HUES64 (cell line): ENCODE data around the gene SGK1. TPM values are rescaled to one million over a fixed set of nuclear protein-coding genes. Genes with fewer than 3 reads are reported as not detected.

Source experiments
- H3K27ac ChIP-seq: 2 replicates; pipeline ENCODE4 v1.7.0; 2013; ENCODE audit warnings: low read depth, low read length, inconsistent platforms
- H3K27me3 ChIP-seq: 2 replicates; pipeline ENCODE4 v1.6.1; 2013; ENCODE audit warnings: mild to moderate bottlenecking, low read length; ENCODE audit not compliant: insufficient read depth
- H3K36me3 ChIP-seq: 2 replicates; pipeline ENCODE4 v1.6.1; 2013; ENCODE audit warnings: mild to moderate bottlenecking, low read length; ENCODE audit not compliant: insufficient read depth
- H3K4me1 ChIP-seq: 2 replicates; pipeline ENCODE4 v1.6.1; 2013; ENCODE audit warnings: mild to moderate bottlenecking, low read length, moderate library complexity; ENCODE audit not compliant: insufficient read depth
- H3K4me3 ChIP-seq: 2 replicates; pipeline ENCODE4 v1.5.1; 2013; ENCODE audit warnings: mild to moderate bottlenecking, low read length, moderate library complexity
- H3K9ac ChIP-seq: 2 replicates; pipeline ENCODE4 v1.6.1; 2013; ENCODE audit warnings: mild to moderate bottlenecking, low read depth, low read length
- H3K9me3 ChIP-seq: 2 replicates; pipeline ENCODE4 v1.6.1; 2013; ENCODE audit warnings: low read depth, low read length; ENCODE audit not compliant: insufficient read depth
- WGBS: fragments of 150-250, 120-280 bp; methylation state at CpG from one replicate; pipeline ENCODE4 v1.1.7; 2013; ENCODE audit warnings: missing lambda C conversion rate; 5-methylcytosine and 5-hydroxymethylcytosine counted together
- polyA plus RNA-seq, 2 experiments: library from polyadenylated mRNA; stranded (reverse); fragments of 50-300 nt; gene quantifications; one replicate each; pipeline ENCODE4 v1.2.3, GENCODE V29; 2013

The SGK1 gene
- polyA plus RNA-seq (2013, experiment 1 of 2): 11.6 TPM
- 8.4 TPM for polyA plus RNA-seq (2013, experiment 2 of 2)

- Histone ChIP-seq H3K9me3 (no peaks in the 10 kb centered on the region), H3K36me3 (no peaks in the 10 kb centered on the region), H3K27ac (no peak within 1 kb of the TSS), H3K4me1 (peaks cover 22% of the 10 kb centered on the region), H3K27me3 (peaks cover 21% of the 10 kb centered on the region), H3K4me3 (peak within 1 kb of the TSS; percentile 64), H3K9ac (peak within 1 kb of the TSS; percentile 42)
- under 1% methylated on average over 33 of the region's 33 CpGs for WGBS
Measured at GRCh38 chr6:134317471-134318131, at the start of gene SGK1. Gene SGK1 (minus strand): TSS chr6:134318112. CDS start chr6:134317460, 652 bp downstream.

DNA sequence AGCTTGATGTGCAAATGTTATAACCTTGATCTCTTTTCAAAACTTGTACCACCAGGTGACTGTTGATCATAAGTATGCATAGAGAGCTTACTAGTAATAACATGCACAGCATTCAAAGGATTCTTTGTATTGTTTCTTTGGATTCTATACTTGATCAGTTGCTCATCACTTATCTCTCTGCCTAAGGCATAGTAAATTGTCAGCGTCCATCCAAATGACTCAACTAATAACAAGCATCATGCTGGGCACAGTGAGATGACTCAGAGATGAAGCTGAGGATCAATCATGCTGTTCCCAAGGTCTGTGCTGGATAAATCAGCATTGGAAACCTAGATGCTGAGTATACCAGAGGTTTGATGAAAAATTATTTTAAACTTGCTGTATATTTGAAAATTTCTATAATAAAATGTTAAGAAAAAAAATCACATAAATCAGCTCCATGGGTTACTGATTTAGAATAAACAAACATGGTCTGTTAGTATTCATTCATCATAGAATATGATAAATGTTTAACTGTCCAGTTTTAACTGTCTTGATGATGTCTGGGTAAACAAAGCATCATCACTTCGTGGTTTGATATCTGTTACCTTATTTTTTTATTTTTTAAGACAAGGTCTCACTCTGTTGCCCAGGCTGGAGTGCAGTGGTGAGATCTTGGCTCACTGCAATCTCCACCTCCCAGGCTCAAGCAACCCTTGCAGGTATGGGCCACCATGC lies 45.6 kb upstream of the SGK1 start:
- Histone ChIP-seq H3K4me3 (no peak overlapping the region), H3K27ac (no peak overlapping the region), H3K9ac (no peak overlapping the region), H3K9me3 (no peaks in the 10 kb centered on the region), H3K36me3 (no peaks in the 10 kb centered on the region), H3K4me1 (no peaks in the 10 kb centered on the region; the same call in none of the 2 replicates), H3K27me3 (no peaks in the 10 kb centered on the region)
- 87% methylated on average over 2 of the region's 2 CpGs for WGBS

DNA sequence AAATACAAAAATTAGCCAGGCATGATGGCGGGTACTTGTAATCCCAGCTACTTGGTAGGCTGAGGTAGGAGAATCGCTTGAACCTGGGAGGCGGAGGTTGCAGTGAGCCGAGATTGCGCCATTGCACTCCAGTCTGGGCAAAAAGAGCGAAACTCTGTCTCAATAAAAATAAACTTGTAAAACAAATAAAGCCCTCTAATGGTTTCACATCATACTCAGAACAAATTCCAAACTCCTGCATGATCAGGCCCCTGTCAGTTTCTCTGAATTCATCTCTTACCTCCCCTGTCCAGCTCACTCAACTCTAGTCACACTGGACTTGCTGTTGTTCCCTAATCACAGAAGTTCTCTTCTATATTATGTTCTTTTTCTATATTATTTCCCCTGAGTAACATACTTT lies 43.1 kb upstream of the SGK1 start:
- Histone ChIP-seq H3K27me3 (no peaks in the 10 kb centered on the region), H3K4me3 (no peak overlapping the region), H3K4me1 (no peaks in the 10 kb centered on the region; the same call in none of the 2 replicates), H3K36me3 (no peaks in the 10 kb centered on the region), H3K9me3 (no peaks in the 10 kb centered on the region), H3K9ac (no peak overlapping the region), H3K27ac (no peak overlapping the region)
- WGBS: 97% methylated on average over 6 of the region's 6 CpGs

GRCh38 chr6:134359302-134359701 lies 41.4 kb upstream of the SGK1 start:
- Histone ChIP-seq H3K9ac (no peak overlapping the region), H3K9me3 (0 out of 2 replicates have a peak, but pooled peaks cover 2% of the 10 kb centered on the region), H3K27me3 (no peaks in the 10 kb centered on the region), H3K27ac (no peak overlapping the region), H3K4me3 (no peak overlapping the region), H3K4me1 (no peaks in the 10 kb centered on the region; the same call in none of the 2 replicates), H3K36me3 (no peaks in the 10 kb centered on the region)
- WGBS: 92% methylated on average over 1 of the region's 2 CpGs

DNA sequence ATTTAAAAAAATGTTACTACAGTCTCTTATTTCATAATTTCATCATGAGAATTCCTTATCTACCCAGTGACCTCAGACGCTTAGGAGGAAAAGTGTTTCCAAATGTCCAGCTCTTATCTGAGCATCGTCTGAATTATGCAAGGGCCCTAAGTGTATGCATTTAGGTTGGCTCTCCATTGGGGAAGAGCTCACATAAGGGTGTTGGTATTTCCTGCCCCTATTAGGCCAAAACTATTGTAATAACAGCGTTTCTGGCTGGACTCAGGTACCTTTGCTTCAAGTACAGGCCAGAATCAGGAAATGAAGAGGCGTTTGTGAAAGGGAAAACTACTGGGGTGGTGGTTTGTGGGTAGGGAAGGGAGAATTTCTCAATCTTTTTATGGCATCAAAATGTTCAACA lies 40.4 kb upstream of the SGK1 start:
- H3K27ac ChIP-seq: no peak overlapping the region
- no peaks in the 10 kb centered on the region; the same call in none of the 2 replicates for H3K4me1 ChIP-seq
- no peak overlapping the region for H3K9ac ChIP-seq
- no peak overlapping the region for H3K4me3 ChIP-seq
- no peaks in the 10 kb centered on the region for H3K36me3 ChIP-seq
- H3K9me3 ChIP-seq: 0 out of 2 replicates have a peak, but pooled peaks cover 2% of the 10 kb centered on the region
- H3K27me3 ChIP-seq: no peaks in the 10 kb centered on the region
- 93% methylated on average over 4 of the region's 4 CpGs for WGBS

- H3K27me3 ChIP-seq: no peaks in the 10 kb centered on the region
- no peaks in the 10 kb centered on the region for H3K36me3 ChIP-seq
- no peak overlapping the region for H3K27ac ChIP-seq
- peaks cover 5% of the 10 kb centered on the region for H3K4me1 ChIP-seq
- H3K4me3 ChIP-seq: no peak overlapping the region
- 0 out of 2 replicates have a peak, but pooled peaks cover 2% of the 10 kb centered on the region for H3K9me3 ChIP-seq
- no peak overlapping the region for H3K9ac ChIP-seq
- WGBS: 95% methylated on average over 2 of the region's 2 CpGs
Measured at GRCh38 chr6:134357022-134357487, 39.1 kb upstream of the SGK1 start.

DNA sequence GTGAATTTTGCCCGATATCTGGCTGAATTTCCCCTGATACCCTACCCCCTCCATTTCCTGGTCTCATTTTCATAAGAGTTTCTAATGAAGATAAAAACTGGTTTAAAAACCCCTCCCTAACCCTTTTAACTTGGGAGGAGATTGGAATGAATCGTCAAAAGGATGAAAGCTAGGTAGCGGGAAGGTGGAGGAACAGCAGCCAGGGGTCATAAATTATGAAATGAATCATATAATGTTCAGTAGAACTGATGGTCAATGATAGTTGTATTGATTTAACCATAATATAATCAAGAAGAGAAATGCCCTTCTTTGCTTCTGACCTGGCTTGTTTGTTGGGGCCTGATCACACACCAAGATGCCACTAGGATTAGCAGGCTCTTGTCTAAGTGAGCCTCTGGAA lies 38.5 kb upstream of the SGK1 start:
- WGBS: 96% methylated on average over 2 of the region's 3 CpGs
- no peak overlapping the region for H3K9ac ChIP-seq
- H3K9me3 ChIP-seq: 0 out of 2 replicates have a peak, but pooled peaks cover 2% of the 10 kb centered on the region
- no peaks in the 10 kb centered on the region for H3K36me3 ChIP-seq
- peaks cover 10% of the 10 kb centered on the region; the same call in 1 of the 2 replicates for H3K4me1 ChIP-seq
- no peak overlapping the region for H3K27ac ChIP-seq
- H3K27me3 ChIP-seq: no peaks in the 10 kb centered on the region
- no peak overlapping the region for H3K4me3 ChIP-seq

- peaks cover 10% of the 10 kb centered on the region; the same call in 1 of the 2 replicates for H3K4me1 ChIP-seq
- no peaks in the 10 kb centered on the region for H3K27me3 ChIP-seq
- H3K9ac ChIP-seq: no peak overlapping the region
- H3K4me3 ChIP-seq: no peak overlapping the region
- H3K27ac ChIP-seq: no peak overlapping the region
- no peaks in the 10 kb centered on the region for H3K36me3 ChIP-seq
- WGBS: 64% methylated on average over 4 of the region's 4 CpGs
- 0 out of 2 replicates have a peak, but pooled peaks cover 2% of the 10 kb centered on the region for H3K9me3 ChIP-seq
Measured at GRCh38 chr6:134352786-134353480, 35.0 kb upstream of the SGK1 start.

DNA sequence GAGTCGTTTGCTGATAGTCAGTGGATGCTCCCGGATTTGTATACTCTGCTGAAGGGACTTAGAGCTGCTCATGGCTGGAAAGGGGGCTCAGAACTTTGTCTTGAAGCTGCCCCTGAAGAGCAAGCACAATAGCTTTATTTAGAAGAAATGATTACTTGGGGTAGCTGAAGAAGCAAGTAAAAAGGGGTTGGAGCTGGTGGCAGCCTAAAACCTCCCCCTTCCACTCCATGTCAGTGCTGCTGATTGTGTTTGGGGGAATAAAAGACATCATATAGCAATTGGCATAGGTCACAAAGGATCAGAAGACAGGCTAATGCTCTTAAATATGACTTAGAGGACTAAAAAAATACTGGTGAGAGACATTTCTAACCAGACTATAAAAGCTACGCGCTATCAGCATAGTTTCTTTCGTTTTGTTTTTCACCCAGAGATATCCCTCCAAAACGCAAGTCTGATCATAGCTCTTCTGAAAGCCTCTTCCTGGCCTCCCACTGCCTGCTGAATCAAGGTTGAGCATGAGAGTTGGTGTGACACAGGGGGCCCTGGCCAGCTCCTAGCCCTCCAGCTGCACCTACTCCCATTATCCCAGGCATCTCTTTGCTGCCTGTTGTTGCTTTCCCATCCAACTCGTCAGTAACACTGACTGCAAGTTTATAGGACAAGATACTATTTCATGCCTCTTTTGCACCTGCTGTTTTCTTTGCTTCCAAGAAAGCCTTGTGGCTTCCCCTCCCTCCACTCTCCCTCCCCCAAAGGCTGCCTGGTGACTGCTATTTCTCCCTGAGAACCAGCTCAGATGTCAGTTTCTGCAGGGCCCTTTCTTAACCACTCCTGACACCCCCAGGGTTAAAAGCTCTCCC lies 33.9 kb upstream of the SGK1 start:
- H3K9me3 ChIP-seq: 0 out of 2 replicates have a peak, but pooled peaks cover 2% of the 10 kb centered on the region
- H3K4me1 ChIP-seq: peaks cover 10% of the 10 kb centered on the region; the same call in 1 of the 2 replicates
- H3K36me3 ChIP-seq: no peaks in the 10 kb centered on the region
- H3K27me3 ChIP-seq: no peaks in the 10 kb centered on the region
- H3K9ac ChIP-seq: no peak overlapping the region
- H3K27ac ChIP-seq: no peak overlapping the region
- no peak overlapping the region for H3K4me3 ChIP-seq
- WGBS: 79% methylated on average over 7 of the region's 7 CpGs
